ENCODE results near the gene NPTXR.

NPTXR gene

DNA sequence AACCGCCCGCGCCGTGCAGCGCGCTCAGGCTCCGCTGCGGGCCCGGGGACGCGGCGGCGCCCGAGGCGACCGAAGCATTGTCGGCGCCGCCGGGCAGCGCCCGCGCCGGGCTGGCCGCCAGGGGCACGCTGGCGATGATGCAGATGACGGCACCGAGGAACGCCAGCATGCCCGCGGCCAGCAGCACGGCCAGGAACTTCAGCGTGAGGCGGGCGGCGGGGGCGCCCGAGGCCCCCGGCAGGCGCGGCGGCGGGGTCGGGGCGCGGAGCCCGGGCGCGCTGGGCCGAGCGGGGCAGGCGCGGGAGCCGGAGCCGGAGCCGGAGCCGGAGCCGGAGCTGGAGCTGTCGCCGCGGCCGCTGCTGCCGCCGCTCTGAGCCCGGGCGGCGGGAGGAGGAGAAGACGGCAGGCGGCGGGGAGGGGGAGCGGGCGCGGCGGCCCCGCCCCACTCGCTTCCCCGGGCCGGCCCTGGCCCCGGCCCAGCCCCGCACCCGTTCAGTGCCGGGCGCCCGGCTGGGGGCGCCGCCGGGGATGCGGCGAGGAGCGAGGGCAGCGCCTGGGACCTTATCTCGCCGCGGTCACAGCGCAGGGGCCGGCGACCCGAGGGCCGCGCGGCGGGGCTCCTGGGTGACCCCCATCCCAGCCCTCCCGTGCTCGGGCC lies at the start of gene NPTXR:
Gene NPTXR (minus strand): TSS at position 372 of the 658 bp plus-strand sequence.
- TF ChIP-seq, protein P1, sequence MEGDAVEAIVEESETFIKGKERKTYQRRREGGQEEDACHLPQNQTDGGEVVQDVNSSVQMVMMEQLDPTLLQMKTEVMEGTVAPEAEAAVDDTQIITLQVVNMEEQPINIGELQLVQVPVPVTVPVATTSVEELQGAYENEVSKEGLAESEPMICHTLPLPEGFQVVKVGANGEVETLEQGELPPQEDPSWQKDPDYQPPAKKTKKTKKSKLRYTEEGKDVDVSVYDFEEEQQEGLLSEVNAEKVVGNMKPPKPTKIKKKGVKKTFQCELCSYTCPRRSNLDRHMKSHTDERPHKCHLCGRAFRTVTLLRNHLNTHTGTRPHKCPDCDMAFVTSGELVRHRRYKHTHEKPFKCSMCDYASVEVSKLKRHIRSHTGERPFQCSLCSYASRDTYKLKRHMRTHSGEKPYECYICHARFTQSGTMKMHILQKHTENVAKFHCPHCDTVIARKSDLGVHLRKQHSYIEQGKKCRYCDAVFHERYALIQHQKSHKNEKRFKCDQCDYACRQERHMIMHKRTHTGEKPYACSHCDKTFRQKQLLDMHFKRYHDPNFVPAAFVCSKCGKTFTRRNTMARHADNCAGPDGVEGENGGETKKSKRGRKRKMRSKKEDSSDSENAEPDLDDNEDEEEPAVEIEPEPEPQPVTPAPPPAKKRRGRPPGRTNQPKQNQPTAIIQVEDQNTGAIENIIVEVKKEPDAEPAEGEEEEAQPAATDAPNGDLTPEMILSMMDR (IDR thresholded peaks at IDR 0.05; ENCODE audit: low read depth, low read length) = no peak
- H3K4me3 ChIP-seq (ENCODE audit: low read depth, low read length) = no peak within 1 kb of the TSS

DNA sequence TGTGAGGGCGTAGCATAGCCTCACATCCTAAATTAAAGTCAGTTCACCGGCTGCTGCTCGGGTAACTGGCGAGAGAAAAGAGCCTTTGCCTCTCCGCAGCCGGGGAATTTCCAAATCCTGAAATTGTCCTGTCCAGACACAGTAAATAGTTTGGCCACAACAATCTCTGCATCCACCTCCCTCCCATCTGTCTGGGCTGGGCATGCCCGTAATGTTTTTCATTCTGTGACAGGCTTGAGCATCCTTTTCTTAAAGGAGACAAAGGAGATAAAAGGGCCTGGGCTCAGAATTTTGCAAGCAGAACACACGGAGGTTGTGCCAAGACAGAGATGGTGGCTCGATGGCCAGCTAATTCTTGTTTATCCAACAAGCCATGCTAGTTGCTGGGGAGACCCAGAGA lies 47.4 kb upstream of the NPTXR start:
- no peak overlapping the region for H3K4me3 ChIP-seq (ENCODE audit: low read depth, low read length)
- TF ChIP-seq, protein P1 (IDR thresholded peaks at IDR 0.05; ENCODE audit: low read depth, low read length) = no peak

DNA sequence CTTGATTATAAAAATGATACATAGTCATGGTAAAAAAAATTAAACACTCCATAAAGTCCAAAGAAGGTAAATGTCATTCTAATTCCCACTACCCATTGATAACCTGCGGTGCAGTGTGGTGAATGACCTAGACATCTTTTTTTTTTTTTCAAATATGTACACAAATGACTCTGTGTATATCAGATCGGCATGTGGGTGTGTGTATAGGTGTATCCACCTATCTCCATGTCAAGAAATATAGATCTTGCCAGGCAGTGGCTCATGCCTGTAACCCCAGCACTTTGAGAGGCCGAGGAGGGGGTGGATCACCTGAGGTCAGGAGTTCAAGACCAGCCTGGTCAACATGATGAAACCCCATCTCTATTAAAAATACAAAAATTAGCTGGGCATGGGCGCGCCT lies 46.5 kb upstream of the NPTXR start:
- TF ChIP-seq, protein P1 (IDR thresholded peaks at IDR 0.05; ENCODE audit: low read depth, low read length) = no peak
- no peak overlapping the region for H3K4me3 ChIP-seq (ENCODE audit: low read depth, low read length)

DNA sequence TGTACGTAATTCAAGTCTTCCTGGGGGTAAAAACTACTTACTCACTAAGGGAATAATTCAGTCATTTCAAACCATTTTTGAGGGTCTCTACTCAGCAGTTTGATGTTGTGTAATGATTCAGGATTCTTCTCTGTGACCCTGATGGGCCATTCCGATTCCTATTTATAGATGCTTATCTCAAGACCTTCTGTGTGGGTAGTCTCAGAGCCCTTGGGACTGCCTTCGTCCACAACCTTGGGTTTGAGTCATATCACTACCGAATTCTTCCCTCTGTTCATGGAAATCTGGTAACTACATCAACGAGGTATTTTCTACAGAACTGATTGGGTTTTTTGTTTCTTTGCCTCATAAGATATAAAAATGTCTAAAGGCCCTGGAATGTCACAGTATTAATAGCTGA lies 42.5 kb upstream of the NPTXR start:
- TF ChIP-seq, protein P1 (IDR thresholded peaks at IDR 0.05; ENCODE audit: low read depth, low read length) = no peak

DNA sequence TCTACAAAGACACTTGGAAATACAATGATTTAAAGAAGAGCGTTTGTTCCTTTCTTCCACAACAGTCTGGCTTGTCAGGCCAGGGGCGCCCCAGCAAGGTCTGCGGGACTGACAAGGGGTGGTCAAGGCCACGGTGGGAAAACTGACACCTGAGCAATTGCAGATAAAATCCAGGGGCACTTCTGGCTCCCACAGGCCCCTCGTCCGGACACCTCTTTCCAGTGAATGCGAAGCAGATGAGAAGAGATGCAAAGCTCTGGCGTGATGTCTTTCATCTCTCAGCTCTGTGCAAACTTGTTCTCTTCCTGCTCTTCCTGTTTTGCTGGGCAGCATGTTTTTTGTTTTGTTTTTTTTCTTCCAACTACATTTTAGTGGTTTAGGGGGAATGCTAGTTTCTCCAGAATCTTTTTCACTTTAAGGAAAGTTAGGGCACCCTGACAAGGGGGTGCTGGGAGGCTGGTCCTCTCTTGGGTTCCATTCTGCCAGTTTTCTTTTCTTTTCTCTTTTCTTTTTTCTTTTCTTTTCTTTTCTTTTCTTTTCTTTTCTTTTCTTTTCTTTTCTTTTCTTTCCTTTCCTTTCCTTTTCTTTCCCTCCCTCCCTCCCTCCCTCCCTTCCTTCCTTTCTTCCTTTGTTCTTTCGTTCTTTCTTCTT lies 39.3 kb upstream of the NPTXR start:
- H3K4me3 ChIP-seq (ENCODE audit: low read depth, low read length) = no peak overlapping the region
- TF ChIP-seq, protein P1 (IDR thresholded peaks at IDR 0.05; ENCODE audit: low read depth, low read length) = no peak

More for the DNA sequence above, 42.5 kb upstream of the NPTXR start:
- no peak overlapping the region for H3K4me3 ChIP-seq (ENCODE audit: low read depth, low read length)

DNA sequence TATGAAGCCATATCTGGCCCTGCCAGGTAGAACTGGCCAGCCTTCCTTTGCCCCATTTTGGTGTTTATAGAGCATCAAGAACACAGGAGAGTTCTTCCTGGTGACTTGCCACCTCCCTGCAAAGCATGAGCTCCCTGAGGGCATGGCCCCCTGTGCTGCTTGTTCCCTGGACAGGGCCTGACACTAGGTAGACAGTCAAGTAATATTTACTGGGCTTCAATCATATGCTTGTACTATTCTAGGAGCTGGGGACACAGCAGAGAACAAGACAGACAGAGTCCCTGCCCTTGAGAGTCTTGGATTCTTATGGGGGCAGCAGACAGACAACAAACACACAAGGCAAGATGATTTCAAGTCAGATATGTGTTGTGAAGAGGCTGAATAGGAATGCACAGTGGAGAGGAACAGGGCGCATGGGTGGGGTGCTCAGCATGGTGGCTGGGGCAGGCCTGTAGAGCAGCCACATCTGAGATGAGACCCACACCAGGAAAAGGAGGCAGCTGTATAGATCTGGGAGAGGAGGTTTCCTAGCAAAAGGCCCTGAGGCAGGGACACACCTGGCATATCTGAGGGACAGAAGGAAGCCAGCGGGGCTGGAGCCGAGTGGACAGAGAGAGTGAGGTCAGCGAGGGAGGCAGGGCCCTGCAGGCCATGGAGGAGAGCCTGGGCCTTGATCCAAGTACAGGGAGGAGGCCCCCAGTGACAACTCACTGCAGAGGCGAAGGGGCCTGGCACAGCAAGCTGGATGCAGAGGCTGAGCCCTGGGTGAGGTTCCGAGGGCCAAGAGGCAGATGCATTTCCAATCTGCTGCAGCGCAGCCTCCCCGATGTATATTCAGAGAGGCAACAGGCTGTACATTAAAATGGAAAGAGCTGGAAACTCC lies 38.4 kb upstream of the NPTXR start:
- TF ChIP-seq, protein P1 (IDR thresholded peaks at IDR 0.05; ENCODE audit: low read depth, low read length) = no peak
- no peak overlapping the region for H3K4me3 ChIP-seq (ENCODE audit: low read depth, low read length)
